GM18951 (cell line): ENCODE measurements around the gene METRNL.
"Not testable (repeated sequence)": the region's sequence is repeated elsewhere in the genome, so short reads cannot be mapped to it uniquely, and the experiment has no call there.

Source experiments
- POLR2A ChIP-seq: IDR thresholded peaks from 4 replicates; pipeline ENCODE4 v1.6.1; 2011; ENCODE audit warnings: mild to moderate bottlenecking; ENCODE audit not compliant: insufficient read length, insufficient read depth; ENCODE audit errors: extremely low read depth
- in situ Hi-C: fragments of 300-500 bp; cut with MboI; formaldehyde crosslinking; loops from one replicate; pipeline ENCODE4 v1.12.0; 2022; ENCODE audit warnings: low sequenced_read_pairs, mixed read lengths, inconsistent platforms; ENCODE audit not compliant: unreplicated experiment

METRNL gene

GRCh38 chr17:83042522-83043158 lies 36.8 kb upstream of the METRNL start:
- in situ Hi-C loops, result no loop called here
- no peak for TF ChIP-seq POLR2A

GRCh38 chr17:83044479-83044878 lies 34.9 kb upstream of the METRNL start:
- in situ Hi-C loops, result not testable (repeated sequence)

GRCh38 chr17:83046448-83047181 lies 32.8 kb upstream of the METRNL start:
- in situ Hi-C loops, result no loop called here
- TF ChIP-seq POLR2A, result no peak

GRCh38 chr17:83047182-83047478 lies 32.3 kb upstream of the METRNL start:
- TF ChIP-seq POLR2A, result no peak
- in situ Hi-C loops, result no loop called here

- in situ Hi-C loops, result not testable (repeated sequence)
Measured at GRCh38 chr17:83047818-83048475, 31.5 kb upstream of the METRNL start.

GRCh38 chr17:83050651-83051395 lies 28.6 kb upstream of the METRNL start:
- in situ Hi-C loops, result no loop called here
- no peak for TF ChIP-seq POLR2A

- in situ Hi-C loops, result no loop called here
Measured at GRCh38 chr17:83051396-83052240, 27.8 kb upstream of the METRNL start.

GRCh38 chr17:83052241-83052564 lies 27.2 kb upstream of the METRNL start:
- no peak for TF ChIP-seq POLR2A
- in situ Hi-C loops, result no loop called here

More at GRCh38 chr17:83051396-83052240, 27.8 kb upstream of the METRNL start:
- peak; percentile 92 for TF ChIP-seq POLR2A

GRCh38 chr17:83053021-83053681 lies 26.3 kb upstream of the METRNL start:
- in situ Hi-C loops, result no loop called here
- TF ChIP-seq POLR2A, result no peak

- in situ Hi-C loops, result no loop called here
- no peak for TF ChIP-seq POLR2A
Measured at GRCh38 chr17:83053739-83054451, 25.5 kb upstream of the METRNL start.

GRCh38 chr17:83054518-83055125 lies 24.8 kb upstream of the METRNL start:
- in situ Hi-C loops, result no loop called here
- TF ChIP-seq POLR2A, result no peak

- in situ Hi-C loops, result not testable (repeated sequence)
Measured at GRCh38 chr17:83055176-83055575, 24.2 kb upstream of the METRNL start.
